Measurements from ENCODE around the gene SLC41A3. TPM values are rescaled to one million over a fixed set of nuclear protein-coding genes. Genes with fewer than 3 reads are reported as not detected.
A peak's percentile ranks its signal among the peaks of the same experiment; 100 is the strongest.

SLC41A3 gene
- total RNA-seq, 1 experiment from 2014 or later, result 42.9 TPM

DNA sequence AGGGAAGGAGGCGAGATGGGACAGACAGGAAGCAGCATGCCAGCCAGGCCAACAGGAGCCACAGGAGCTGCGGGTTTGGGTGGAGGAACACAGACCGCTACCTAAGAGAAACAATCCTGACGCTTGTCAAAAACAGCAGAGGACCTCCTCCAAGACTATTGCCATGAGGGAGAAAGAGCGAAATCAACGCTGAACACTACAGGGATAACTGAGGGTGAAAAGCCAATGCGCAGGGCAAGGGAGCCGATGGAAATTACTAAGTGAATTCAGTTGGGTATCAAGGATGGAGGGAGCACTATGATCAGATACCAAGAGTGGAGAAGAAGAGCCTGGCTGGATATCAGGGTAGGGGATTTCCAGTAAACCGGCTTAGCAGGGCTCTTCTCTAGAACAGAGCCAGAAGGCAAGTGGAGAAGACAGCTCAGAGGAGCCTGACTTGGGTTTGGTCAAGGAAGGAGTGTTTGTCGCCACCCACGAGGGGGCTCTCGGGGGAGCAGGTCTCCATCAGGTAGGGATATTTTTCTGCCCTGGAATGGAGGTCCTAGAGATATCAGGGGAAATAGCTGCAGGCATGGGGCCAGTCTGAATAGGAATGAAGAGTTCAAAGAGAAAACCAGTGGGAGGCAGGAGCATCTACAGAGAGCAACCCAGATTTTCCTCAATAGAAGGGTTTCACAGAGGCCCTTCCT is 48.4 kb downstream of the SLC41A3 start:
- in situ Hi-C loops (cut with HindIII; ENCODE audit: low sequenced_read_pairs), result no loop called here
- no peak for DNase-seq (ENCODE audit: low spot score)

DNA sequence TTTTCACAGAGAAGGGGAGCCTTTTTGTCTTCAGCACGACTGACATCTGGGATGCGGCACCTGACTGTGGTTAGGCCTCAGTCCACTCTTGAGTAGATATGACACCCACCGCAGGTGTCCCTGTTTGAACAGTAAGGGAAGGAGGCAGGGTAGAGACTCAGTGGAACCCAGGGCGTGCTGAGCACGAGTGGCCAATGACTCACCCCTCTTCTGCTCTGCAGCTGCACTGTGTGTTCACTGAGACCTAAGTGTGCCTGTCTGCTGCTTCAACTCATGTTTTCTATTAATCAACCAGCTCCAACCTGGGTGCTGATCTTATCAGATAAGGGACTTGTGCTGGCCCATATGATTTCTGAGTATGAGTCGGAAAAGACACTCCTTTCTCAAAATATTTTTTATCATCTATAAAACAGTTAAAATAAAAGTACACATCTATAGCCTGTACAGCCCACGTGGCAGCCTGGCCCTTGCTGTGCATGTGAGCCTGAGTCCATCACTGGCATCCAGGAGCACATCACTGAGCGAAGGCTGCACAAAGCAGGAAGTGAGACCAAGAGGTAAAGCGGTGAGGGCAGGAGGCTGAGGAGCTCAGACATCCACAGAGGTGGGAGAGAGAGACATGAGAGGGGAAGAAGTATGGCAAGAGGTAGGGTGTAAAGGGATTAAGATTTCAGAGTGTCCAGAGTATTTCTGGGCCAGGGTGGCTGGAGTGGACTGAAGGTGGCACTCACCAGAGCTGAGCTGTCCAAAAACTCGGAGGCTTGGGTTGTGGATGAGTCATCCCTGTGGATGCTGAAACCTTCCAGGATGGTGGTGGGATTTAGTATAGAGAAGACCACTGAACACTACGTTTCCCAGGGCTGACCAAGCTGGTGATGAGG is 49.2 kb downstream of the SLC41A3 start:
- in situ Hi-C loops (cut with HindIII; ENCODE audit: low sequenced_read_pairs), result no loop called here
- no peak for DNase-seq (ENCODE audit: low spot score)

DNA sequence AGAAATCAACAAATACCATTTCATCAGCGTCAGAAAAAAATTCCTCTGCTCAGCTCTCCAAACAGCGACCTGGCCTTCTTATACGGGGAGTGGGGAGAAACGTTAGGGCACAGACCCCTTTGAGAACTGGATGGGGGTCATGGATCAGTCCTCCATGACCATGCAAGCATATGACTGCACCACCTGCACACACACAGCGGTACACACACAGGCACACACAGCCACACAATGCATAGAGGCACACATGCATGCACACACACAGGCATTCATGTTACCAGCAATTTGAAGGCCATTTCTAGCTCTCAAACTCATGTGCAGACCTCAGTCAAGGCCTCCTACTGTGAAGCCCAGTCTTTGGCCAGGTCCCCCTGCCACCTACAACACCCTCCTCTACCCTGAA is 50.2 kb downstream of the SLC41A3 start:
- in situ Hi-C loops (cut with HindIII; ENCODE audit: low sequenced_read_pairs), result no loop called here
- no peak for DNase-seq (ENCODE audit: low spot score)

DNA sequence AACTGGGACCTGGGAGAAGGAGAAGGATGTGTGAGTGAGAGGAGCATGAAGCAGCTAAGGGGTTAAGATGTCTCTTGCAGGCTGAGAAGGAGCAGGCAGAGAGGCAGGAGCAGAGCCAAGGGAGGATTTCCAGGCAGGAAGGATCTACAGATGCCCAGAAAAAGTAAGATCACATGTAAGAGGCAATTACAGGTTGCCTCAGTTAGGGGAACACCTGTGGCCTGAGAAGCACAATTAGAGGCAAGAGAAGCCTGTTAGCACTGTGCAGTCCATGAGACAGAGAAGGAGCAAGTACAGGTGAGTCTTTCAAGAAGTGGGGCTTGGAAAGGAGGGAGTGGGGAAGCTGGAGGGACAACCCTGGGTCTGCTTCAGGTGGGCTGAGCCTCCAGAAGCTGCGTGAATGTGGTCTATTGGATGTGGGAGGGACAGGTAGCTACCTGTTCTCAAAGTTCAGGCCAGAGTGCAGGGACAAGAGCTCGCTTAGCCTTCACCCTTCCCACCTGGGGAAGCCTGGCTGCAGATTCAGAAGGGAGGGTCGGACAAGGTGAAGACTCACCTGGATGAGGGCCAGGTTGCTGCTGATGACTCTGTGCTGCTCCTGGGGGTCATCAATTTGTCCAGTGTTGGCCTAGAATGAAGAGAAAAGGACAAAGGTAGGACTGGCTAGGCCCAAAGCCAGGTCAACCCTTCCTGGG is 50.7 kb downstream of the SLC41A3 start:
- in situ Hi-C loops (cut with HindIII; ENCODE audit: low sequenced_read_pairs), result no loop called here
- DNase-seq (ENCODE audit: low spot score), result no peak

DNA sequence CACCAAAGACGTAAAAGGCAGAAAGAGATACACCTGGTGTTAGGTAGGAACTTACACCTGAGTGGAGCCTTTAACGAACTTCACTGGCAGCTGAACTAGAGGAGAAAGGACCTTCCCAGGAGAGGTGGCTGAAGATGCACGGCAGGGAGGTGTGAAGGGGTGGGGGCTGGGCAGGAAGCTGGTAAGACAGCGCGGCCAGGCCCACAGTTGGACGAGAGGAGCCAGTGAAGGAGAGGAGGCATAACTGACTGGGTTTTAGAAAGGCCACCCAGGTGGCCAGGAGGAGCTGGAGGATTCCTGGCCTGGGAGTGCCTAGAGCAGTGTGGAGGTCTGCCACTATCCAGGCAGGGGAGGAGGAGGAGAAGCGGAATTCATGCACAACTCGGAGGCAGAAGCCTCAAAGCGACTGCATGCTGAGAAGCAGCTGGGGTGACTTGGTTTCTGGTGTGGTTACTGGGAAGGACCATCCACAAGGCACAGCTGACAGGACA is 51.9 kb downstream of the SLC41A3 start:
- no peak for DNase-seq (ENCODE audit: low spot score)
- in situ Hi-C loops (cut with HindIII; ENCODE audit: low sequenced_read_pairs), result no loop called here

DNA sequence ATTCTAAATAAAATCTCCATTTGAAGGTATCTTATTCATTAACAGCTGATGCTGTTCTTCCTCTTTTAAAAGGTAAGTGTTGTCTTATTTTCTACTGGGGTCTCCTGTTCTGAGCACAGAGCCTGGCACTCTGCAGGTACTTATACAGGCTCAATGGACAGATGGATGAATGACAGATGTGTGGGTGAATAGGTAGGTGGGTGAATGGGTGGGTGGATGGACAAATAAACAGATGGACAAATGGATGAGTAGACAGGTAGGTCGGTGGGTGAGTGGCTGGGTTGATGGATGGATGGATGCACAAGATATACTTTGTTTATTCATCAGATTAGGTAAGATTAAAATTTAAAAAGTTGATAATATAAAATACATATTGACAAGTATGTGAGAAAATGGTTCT is 53.5 kb downstream of the SLC41A3 start:
- in situ Hi-C loops (cut with HindIII; ENCODE audit: low sequenced_read_pairs), result no loop called here
- no peak for DNase-seq (ENCODE audit: low spot score)

DNA sequence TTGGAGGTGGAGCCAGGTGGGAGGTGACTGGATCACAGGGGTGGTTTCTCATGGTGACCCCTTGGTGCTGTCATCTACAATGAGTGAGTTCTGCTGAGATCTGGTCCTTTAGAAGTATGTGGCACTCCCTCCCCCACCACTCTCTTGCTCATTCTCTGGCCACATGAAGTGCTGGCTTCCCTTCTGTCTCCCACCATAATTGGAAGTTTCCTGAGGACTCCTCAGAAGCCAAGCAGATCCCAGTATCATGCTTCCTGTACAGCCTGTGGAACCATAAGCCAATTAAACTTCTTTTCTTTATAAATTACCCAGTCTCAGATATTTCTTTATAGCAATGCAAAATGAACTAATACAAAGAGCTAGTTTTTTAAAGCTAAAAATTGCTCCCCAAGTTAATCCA is 54.7 kb downstream of the SLC41A3 start:
- in situ Hi-C loops (cut with HindIII; ENCODE audit: low sequenced_read_pairs), result no loop called here
- DNase-seq (ENCODE audit: low spot score), result no peak

DNA sequence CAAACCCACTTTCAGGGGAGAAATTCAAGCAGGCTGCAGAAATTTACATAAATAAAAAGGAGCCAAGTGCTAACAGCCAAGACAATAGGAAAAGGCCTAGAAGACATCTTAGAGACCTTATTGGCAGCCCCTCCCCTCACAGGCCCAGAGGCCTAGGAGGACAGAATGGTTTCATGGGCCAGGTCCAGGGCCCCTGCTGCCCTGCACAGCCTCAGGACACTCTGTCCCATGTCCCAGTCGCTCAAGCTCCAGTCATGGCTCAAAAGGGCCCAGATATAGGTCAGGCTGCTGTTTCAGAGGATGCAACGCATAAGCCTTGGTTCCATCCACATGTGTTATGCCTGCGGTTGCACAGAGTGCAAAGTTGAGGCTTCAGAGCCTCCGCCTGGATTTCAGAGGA is 55.8 kb downstream of the SLC41A3 start:
- DNase-seq (ENCODE audit: low spot score), result no peak
- in situ Hi-C loops (cut with HindIII; ENCODE audit: low sequenced_read_pairs), result no loop called here

DNA sequence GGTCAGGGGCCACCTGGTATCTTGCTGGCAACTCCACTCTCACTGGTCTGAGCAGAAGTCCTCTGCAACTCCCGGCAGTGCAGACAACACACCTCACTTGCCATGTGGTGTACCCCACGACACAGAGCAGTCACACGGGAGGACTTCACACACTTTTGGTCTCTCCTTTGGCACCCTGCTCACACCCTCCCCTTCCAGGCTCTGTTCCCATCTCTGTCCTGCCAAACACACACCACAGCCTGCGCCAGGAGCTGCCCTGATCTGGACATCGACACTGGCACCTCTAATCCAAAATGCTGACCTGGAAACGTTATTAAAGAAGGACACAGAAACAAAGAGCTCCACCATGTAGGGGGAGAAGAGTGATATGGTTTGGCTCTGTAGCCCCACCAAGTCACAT is 57.2 kb downstream of the SLC41A3 start:
- in situ Hi-C loops (cut with HindIII; ENCODE audit: low sequenced_read_pairs), result no loop called here
- DNase-seq (ENCODE audit: low spot score), result peak; percentile 52

DNA sequence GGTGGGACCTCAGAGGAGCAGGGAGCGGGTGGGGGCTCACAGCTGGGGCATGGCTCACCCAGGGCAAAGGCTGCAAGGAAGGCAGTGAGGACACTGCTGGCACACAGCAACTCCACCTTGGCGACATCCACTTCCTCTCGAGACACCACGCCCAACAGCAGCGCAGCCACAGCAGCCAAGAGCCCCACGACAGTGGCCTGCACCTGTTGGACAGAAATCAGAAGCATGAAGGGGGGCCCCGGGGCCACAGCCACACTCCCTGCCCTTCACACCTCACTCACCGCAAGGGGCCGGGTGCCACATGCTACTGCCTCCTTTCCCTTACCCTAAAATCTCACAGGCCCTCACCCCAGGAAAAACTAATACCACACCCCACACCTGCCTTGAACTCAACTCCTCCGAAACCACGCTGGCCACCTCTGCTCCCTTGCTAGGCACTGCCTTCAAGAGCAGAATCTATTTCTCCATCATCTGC is 57.6 kb downstream of the SLC41A3 start:
- no peak for DNase-seq (ENCODE audit: low spot score)
- in situ Hi-C loops (cut with HindIII; ENCODE audit: low sequenced_read_pairs), result no loop called here

DNA sequence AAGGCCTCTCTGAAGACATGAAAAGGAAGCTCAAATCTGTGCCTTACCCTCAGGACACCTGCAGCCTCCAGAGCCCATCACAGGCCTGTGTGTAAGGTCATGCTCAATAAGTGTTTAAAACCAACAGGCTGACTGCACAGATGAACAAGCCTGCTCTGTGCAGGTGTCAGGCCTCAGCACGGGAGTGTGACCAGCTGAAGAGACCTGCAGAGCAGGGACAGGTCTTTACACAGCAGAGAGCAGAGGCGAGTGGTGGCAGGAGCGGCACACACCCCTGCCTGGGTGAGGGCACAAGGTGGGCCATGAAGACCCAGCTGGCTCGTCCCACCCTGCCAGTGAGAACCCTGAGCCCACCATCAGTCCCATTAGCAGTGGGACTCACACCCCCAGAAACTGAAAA is 58.1 kb downstream of the SLC41A3 start:
- DNase-seq (ENCODE audit: low spot score), result no peak

DNA sequence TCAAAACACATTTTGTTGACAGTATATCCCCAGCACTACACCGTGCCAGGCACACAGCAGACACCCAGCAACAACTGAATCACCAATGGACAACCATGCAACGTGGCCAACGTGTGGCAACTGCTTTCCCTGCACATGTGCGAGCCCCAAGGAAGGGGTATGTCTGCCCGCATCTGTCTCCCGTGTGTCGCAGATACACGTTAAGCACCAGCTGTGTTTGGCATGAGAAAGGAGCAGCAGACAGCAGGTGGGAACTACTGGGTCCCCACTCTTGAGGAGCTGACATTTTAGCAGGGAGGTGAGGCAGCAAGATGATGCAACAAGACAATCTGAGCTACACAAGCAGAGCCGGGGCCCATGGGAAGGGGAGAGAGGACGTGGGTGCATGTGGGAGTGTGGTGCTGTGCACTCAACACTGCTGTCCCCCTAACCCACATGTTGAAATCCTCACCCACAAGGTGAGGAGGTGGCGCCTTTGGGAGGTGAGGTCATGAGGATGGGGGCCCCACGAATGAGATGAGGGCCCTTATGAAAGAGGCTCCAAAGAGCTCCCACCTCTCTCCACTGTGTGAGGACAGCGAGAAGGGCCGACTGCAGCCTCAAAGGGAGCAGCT is 58.7 kb downstream of the SLC41A3 start:
- no peak for DNase-seq (ENCODE audit: low spot score)
- in situ Hi-C loops (cut with HindIII; ENCODE audit: low sequenced_read_pairs), result no loop called here

More for the DNA sequence above, 58.1 kb downstream of the SLC41A3 start:
- in situ Hi-C loops (cut with HindIII; ENCODE audit: low sequenced_read_pairs), result no loop called here

DNA sequence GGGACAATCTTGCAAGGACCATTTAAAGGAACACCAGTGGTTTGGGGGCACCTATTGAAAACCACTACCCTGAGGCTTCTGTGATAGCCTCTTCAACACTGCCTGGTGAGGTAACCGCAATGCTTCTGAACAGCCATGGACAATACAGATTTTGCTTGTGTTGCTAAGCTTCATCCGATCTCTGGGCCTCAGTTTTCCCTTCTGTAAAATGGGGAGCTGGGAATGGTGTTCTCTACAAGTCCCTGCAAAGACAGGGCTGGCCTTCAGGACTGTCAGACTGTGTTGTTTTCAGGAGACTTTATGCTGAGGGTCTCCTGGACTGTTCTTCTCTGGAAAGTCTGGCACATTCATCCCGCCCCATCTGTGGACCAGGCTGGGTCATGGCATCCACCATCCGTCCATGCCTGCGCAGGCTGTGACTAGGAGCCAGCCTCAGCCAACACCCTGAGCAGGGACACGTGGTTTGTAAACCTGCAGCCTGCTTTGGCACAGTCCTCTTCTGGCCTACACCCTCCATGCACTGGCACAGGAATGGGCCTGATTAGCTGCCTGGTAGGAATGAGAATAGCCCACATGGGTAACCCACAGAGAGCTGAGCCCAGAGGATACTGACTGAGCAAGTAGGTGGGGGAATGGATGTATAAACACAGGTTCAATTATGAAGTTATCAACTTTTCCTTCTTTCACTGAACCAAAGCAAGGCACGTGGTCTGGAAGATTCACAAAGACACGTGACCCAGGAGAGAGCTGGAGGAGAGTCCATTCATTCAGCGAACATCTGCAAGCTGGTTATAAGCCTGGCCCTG is 59.7 kb downstream of the SLC41A3 start:
- peak; percentile 60 for DNase-seq (ENCODE audit: low spot score)
- in situ Hi-C loops (cut with HindIII; ENCODE audit: low sequenced_read_pairs), result no loop called here

DNA sequence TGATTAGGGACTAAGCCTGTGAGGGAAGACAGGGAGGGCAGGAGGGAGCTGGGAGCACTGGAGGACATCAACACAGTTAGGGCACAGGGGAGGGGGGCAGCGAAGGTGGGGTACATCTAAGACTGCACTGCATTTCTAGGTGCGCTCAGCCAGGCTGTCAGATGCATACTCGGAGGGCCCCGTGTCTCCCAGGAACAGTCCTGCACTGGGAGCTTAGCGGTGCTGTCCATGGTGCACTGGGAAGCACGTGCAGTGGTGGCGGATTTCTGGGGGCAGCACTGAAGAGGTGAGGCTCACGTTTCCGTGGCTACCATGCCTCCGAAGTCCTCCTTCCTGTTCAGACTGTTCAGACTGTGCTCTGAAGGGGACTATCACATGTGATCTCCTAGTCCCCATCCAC is 60.5 kb downstream of the SLC41A3 start:
- DNase-seq (ENCODE audit: low spot score), result no peak
- in situ Hi-C loops (cut with HindIII; ENCODE audit: low sequenced_read_pairs), result no loop called here

DNA sequence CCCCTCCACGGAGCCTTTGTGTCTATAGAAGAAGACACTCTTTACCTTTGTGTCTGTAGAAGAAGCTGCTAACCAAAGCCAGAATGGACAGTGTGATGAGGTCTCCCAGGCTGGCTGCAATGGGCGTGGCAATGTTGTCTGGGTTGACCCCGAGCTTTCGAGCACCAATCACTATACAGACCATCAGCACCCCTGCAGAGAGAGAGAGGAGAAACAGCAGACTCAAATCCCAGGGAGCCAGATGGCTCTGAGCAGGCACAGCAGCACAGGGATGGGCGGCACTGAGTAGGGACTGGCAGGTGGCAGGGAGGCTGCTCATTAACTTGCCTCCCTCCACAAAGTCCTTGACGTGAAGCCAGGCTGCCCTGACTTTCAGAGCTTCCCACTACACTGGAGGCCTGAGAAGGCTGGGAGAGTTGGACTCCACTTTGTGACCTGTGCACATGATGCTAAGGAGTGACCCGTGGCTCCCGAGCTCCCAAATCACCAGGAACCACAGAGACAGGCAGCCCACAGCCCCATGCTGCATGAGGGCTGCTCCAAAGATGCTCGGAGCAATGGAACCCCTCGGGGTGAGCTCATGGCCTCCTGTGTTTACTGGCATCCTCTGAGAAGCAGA is 61.1 kb downstream of the SLC41A3 start:
- in situ Hi-C loops (cut with HindIII; ENCODE audit: low sequenced_read_pairs), result no loop called here

DNA sequence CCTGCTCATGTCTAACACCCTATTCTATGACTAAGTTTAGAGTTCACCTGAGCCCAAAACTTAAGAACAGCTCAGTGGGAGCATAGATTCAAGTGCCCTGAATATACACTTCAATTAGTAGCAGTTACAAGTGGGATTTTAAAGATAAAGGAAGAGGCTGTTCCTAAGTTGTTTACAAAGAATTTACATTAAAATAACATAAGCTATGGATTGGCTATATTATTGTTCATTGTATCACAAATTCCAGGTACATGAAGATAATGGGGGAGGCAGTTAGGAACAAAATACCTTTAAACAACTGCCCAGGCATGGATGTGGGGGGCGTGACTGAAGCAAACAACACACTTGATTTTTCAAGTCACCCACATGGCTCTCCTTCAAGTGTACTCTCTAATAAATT is 62.2 kb downstream of the SLC41A3 start:
- in situ Hi-C loops (cut with HindIII; ENCODE audit: low sequenced_read_pairs), result no loop called here
- no peak for DNase-seq (ENCODE audit: low spot score)

More for the DNA sequence above, 61.1 kb downstream of the SLC41A3 start:
- peak; percentile 52 for DNase-seq (ENCODE audit: low spot score)

DNA sequence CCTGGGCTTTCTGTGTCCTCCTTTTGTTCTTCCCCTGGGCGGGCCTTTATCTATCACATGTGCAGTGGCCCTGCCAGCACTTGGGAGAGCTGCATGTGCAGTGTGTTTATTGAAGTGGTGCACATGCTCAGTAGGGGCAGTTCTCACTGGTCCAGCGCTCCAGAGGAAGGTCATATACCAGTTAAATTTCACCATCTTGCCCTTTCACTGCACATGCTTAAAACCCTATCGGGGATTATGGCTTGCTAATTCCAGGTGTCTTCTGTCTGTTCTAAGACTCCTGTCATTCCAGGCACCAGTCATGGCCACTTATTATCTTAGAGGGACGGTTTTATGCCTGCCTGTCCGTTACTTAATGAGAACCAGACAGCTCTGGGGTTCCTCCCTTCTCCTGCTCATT is 62.7 kb downstream of the SLC41A3 start:
- DNase-seq (ENCODE audit: low spot score), result no peak
- in situ Hi-C loops (cut with HindIII; ENCODE audit: low sequenced_read_pairs), result no loop called here

DNA sequence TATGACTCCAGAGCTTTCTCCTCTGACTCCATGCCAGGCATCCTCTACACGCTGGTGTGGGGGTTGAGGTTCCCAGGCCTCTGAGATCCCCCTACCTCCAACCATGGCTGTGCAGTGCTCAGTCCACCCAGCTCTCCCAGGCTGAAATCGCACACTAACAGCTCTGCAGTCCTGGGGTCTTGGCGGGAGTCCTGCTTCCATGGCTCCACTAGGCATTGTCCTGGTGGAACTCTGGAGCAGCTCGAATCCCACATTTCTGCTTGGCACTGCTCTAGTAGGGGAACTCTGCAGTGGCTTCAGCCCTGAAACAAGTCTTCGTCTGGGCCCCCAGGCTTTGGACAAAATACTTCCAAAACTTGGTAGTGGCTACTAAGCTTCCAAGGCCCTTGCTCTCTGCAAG is 64.2 kb downstream of the SLC41A3 start:
- in situ Hi-C loops (cut with HindIII; ENCODE audit: low sequenced_read_pairs), result no loop called here
- DNase-seq (ENCODE audit: low spot score), result no peak

Data from G401 (cell line).